GM19193 (cell line): ENCODE results near the gene MFN2.

ENCODE experiments used
- POLR2A ChIP-seq: IDR thresholded peaks from 4 replicates; pipeline ENCODE4 v1.6.1; 2011; ENCODE audit not compliant: insufficient read depth, insufficient read length; ENCODE audit errors: extremely low read depth

The MFN2 gene

GRCh38 chr1:11952455-11953109, 27.7 kb upstream of the MFN2 start:
- no peak for TF ChIP-seq POLR2A

DNA sequence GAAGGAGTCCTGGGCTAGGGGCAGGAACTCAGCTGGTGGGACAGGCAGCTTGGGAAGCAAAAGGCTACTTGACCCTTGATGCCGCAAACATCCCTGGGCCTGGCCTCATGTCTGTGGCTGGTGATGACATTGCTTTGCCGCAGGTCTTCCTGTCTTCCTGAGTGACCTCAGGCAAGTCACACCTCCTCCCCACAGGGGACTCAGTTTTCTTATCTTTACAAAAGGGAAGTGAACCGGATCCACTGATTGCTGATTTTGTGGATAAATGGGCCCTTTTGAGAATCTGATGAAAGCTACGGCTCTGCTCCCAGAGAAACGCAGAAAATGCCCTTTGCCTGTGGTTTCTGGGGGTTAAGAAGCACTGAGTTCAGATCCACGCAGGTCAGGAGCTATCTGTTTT, 25.0 kb upstream of the MFN2 start:
- TF ChIP-seq POLR2A = no peak

GRCh38 chr1:11957398-11957797, 22.8 kb upstream of the MFN2 start:
- no peak for TF ChIP-seq POLR2A

DNA sequence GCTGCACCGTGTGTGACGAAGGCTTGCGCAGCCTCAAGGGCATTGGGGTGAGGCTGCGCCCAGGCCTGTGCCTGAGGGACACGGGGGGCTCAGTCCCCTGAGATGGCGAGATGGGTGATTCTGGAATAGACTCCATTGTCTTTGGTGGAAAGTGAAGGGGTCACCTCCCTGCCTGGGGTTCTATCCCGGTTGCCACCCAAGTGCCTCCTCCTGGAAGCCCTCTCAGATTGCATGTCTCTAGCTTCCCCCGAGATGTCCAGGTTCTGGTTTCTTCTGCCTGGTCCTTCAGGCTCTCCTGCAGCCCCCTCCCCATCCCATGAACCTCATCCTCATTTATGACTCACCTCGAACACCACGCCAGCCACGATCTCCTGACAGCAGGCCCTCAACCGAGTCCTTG, 22.3 kb upstream of the MFN2 start:
- TF ChIP-seq POLR2A = no peak

GRCh38 chr1:11960276-11960675, 20.0 kb upstream of the MFN2 start:
- no peak for TF ChIP-seq POLR2A

DNA sequence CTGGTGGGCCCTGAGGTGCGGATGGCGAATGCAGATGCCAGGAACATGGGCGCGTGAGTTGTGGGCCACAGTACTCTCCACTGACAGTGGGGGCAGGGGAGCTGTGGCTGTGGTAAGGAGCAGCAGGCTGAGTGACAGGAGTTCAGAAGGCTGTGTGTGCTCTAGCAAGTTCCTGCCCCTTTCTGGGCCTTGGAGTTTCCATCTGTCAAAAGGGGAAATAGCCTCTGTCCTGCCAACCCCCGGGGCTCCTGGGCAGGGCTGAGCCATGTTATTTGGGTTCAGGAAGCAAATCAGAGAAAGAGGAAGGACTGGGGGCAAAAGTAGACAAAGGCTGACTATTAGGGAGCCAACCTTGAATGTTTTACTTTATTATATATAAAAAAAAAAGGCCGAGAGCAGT, 19.5 kb upstream of the MFN2 start:
- no peak for TF ChIP-seq POLR2A

GRCh38 chr1:11961230-11961629, 19.0 kb upstream of the MFN2 start:
- no peak for TF ChIP-seq POLR2A

- TF ChIP-seq POLR2A = no peak
These were observed 16.6 kb upstream of the MFN2 start for GRCh38 chr1:11963622-11964021.

DNA sequence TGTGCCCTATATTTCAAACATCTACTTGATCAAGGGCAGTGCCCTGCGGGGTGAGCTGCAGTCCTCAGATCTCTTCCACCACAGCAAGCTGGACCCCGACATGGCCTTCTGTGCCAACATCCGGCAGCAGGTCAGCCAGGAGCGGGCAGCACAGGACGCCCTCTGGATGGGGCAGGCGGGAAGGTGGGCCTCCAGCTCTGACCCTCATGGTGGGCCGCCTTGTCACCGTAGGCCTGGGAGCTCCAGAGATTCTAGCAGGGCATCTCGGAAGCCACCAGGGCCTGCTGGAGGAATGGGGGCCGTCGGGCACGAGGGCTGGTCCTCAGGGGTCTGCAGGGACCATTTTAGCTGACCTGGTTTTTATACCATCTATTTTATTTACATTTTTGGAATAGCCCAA, 15.6 kb upstream of the MFN2 start:
- TF ChIP-seq POLR2A = no peak

- TF ChIP-seq POLR2A = no peak
These were observed 13.2 kb upstream of the MFN2 start for GRCh38 chr1:11967028-11967547.

GRCh38 chr1:11970441-11971185, 9.6 kb upstream of the MFN2 start:
- TF ChIP-seq POLR2A = no peak

GRCh38 chr1:11977625-11978024, 2.6 kb upstream of the MFN2 start:
- no peak for TF ChIP-seq POLR2A

GRCh38 chr1:11978301-11978700, 1.9 kb upstream of the MFN2 start:
- TF ChIP-seq POLR2A = no peak

DNA sequence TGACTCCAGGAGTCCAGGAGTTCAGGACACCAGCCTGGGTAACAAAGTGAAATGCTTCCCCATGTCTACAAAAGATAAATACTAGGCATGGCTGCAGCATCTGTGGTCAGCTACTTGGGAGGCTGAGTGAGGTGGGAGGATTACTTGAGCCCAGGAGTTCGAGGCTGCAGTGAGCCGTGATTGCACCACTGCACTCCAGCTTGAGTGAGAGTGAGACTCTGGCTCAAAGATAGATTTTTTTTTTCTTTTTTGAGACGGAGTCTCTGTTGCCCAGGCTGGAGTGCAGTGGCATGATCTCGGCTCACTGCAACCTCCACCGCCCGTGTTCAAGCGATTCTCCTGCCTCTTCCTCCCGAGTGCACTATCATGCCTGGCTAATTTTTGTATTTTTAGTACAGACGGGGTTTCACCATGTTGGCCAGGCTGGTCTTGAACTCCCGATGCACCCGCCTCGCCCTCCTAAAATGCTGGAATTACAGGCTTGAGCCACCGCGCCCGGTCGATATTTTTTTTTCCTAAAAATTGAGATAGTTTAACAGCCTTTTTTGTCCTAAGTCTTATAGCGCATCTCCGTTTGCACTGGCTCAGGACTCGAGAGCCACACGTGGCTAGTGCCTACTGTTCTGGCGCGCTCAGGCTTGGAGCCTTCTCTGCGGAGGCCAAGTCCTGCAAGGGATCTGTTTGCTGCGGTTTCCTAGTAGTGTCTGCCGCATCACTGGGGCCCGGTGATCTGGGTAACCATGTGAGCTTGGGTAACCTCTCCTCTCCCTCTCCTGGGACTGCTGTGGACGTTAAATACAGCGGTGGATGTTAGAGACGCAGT, 1.0 kb upstream of the MFN2 start:
- no peak for TF ChIP-seq POLR2A

DNA sequence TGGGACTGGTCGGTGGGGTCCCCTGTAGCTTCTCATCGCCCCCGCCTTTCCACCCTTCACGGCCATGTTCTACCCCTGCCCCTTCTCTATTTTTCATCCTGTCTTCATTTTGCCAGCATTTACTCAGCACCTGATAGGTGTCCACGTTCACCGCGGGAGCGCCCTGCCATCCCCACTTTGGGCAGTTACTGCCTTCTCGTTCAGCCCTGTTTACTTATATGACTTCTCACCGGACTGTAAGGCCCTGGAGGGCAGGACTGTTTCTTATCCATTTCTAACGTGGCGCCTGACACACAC, 380 bp downstream of the MFN2 start:
- TF ChIP-seq POLR2A = no peak
